Hepatocyte (in vitro differentiated cells): ENCODE results near the gene HHATL.

Experiments used
- EZH2 ChIP-seq: fragments of 200-600 bp; sonication (generic); IDR thresholded peaks from 2 replicates; pipeline ENCODE4 v1.6.1; 2016; ENCODE audit warnings: antibody characterized with exemption, mild to moderate bottlenecking, borderline replicate concordance
- TF ChIP-seq, protein P1 (sequence below): fragments of 200-600 bp; sonication (generic); IDR thresholded peaks from 2 replicates; pipeline ENCODE4 v1.5.1; 2016; ENCODE audit warnings: antibody characterized with exemption, mild to moderate bottlenecking; ENCODE audit not compliant: poor library complexity

DNA sequence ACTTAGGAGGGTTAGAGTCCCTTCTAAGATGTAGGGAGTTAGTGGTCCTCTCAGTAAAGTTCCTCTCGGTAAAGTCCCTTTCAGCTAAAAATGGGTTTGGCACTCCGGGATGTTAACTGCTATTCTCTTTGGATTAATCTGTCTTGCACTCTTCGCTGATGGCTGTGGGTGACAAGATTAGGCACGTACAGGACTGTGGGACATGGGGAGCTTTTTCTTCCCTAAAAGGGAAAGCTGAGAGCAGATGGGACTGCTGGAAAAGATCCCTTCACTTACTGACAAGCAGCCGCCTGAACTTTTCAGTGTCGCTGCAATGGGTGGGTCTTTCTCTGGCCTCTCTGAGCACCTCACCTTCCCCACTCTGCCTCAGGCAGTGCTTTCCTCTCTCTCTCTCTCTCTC, 16.4 kb upstream of the HHATL start:
- TF ChIP-seq, protein P1, sequence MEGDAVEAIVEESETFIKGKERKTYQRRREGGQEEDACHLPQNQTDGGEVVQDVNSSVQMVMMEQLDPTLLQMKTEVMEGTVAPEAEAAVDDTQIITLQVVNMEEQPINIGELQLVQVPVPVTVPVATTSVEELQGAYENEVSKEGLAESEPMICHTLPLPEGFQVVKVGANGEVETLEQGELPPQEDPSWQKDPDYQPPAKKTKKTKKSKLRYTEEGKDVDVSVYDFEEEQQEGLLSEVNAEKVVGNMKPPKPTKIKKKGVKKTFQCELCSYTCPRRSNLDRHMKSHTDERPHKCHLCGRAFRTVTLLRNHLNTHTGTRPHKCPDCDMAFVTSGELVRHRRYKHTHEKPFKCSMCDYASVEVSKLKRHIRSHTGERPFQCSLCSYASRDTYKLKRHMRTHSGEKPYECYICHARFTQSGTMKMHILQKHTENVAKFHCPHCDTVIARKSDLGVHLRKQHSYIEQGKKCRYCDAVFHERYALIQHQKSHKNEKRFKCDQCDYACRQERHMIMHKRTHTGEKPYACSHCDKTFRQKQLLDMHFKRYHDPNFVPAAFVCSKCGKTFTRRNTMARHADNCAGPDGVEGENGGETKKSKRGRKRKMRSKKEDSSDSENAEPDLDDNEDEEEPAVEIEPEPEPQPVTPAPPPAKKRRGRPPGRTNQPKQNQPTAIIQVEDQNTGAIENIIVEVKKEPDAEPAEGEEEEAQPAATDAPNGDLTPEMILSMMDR, result no peak
- no peak for TF ChIP-seq EZH2
